BJ (cell line): Measurements from ENCODE around the gene ZNF584. TPM values are rescaled to one million over a fixed set of nuclear protein-coding genes. Genes with fewer than 3 reads are reported as not detected.

ENCODE experiments used
- CTCF ChIA-PET: fragments of 350-600 bp; formaldehyde crosslinking; extraction: SDS; loops from one replicate; lab custom pipeline; 2021; ENCODE audit warnings: antibody characterized with exemption, inconsistent platforms; lab: Yijun Ruan, JAX
- POLR2A ChIA-PET: fragments of 300-600 bp; sonication (Branson Sonifier 250); formaldehyde crosslinking; extraction: SDS; loops from one replicate; lab custom pipeline; 2021; ENCODE audit warnings: antibody characterized with exemption; lab: Charles Lee
- DNase-seq: peaks from one replicate; pipeline ENCODE4 v3.0.0-alpha.2; 2011; ENCODE audit warnings: low read depth
- H3K27me3 ChIP-seq: 2 replicates; pipeline ENCODE4 v1.6.0; 2011; ENCODE audit warnings: low read length; ENCODE audit not compliant: control insufficient read depth, insufficient read depth
- H3K36me3 ChIP-seq: 2 replicates; pipeline ENCODE4 v1.5.1; 2011; ENCODE audit warnings: low read length; ENCODE audit not compliant: control insufficient read depth, insufficient read depth
- H3K4me3 ChIP-seq: 2 replicates; pipeline ENCODE4 v1.5.1; 2011; ENCODE audit warnings: low read depth, mild to moderate bottlenecking, control low read depth, low read length
- polyA plus RNA-seq: library from polyadenylated mRNA; depleted of rRNA; stranded (reverse); fragments of >200 nt; gene quantifications from 2 replicates; pipeline ENCODE4 v1.2.3, GENCODE V29; 2011; rRNA removed
- small RNA-seq: library from RNA; depleted of rRNA; stranded (forward); fragments of <200 nt; gene quantifications from one replicate; pipeline ENCODE3, GENCODE V24; 2012; ENCODE audit warnings: low replicate concordance, low read depth; ENCODE audit not compliant: insufficient read length
- TF ChIP-seq, protein P1 (sequence below): IDR thresholded peaks from 2 replicates; pipeline ENCODE4 v1.5.1; 2011; ENCODE audit warnings: low read depth, mild to moderate bottlenecking, control low read depth, inconsistent platforms, low read length, moderate library complexity; ENCODE audit not compliant: insufficient read depth

ZNF584 gene
- polyA plus RNA-seq, 1 experiment, result 10.0 TPM

DNA sequence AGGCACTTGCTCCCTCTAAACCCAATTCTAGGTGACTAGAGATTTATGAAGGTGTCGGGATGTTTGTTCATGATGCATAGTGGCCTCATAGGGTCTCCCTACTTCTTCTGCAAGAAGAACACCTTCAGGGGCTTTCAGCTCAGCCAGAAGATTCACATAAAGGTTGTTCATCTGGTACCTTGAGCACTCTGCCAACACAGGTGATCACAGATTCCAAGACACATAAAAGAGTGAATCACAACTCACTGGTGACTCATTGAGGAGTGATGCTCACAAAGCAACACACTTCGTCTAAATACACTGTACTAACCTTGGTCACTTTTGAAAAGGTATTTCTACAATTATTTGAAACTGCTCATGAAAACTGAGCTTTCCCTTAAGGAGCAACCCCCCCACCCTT, 51.6 kb downstream of the ZNF584 start:
- H3K4me3 ChIP-seq, result no peak overlapping the region
- ChIA-PET CTCF (interaction anchor here (1.1 kb wide), 1 partner anchor 60 kb away, joined by 4 read pairs; the partner anchor contains the start of gene ZBTB45), POLR2A (no interaction called here)
- DNase-seq, result no peak
- H3K27me3 ChIP-seq, result no peaks in the 10 kb centered on the region
- TF ChIP-seq, protein P1, sequence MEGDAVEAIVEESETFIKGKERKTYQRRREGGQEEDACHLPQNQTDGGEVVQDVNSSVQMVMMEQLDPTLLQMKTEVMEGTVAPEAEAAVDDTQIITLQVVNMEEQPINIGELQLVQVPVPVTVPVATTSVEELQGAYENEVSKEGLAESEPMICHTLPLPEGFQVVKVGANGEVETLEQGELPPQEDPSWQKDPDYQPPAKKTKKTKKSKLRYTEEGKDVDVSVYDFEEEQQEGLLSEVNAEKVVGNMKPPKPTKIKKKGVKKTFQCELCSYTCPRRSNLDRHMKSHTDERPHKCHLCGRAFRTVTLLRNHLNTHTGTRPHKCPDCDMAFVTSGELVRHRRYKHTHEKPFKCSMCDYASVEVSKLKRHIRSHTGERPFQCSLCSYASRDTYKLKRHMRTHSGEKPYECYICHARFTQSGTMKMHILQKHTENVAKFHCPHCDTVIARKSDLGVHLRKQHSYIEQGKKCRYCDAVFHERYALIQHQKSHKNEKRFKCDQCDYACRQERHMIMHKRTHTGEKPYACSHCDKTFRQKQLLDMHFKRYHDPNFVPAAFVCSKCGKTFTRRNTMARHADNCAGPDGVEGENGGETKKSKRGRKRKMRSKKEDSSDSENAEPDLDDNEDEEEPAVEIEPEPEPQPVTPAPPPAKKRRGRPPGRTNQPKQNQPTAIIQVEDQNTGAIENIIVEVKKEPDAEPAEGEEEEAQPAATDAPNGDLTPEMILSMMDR, result no peak
- H3K36me3 ChIP-seq, result peaks cover 10% of the 10 kb centered on the region

- POLR2A ChIA-PET, result no interaction called here
- Histone ChIP-seq H3K4me3 (peak overlapping the region; percentile 73), H3K36me3 (peaks cover 5% of the 10 kb centered on the region), H3K27me3 (no peaks in the 10 kb centered on the region)
- CTCF ChIA-PET, result no interaction called here
- DNase-seq, result no peak
- TF ChIP-seq, protein P1, result no peak
These were observed 57.8 kb downstream of the ZNF584 start for GRCh38 chr19:58466089-58466759.

- H3K27me3 ChIP-seq, result no peaks in the 10 kb centered on the region
- TF ChIP-seq, protein P1, result no peak
- ChIA-PET POLR2A (no interaction called here), CTCF (interaction anchor here (0.6 kb wide), 1 partner anchor 134 kb away, joined by 3 read pairs; no protein-coding TSS in a partner anchor)
- H3K36me3 ChIP-seq, result peaks cover 8% of the 10 kb centered on the region
- peak; percentile 62 for DNase-seq
- H3K4me3 ChIP-seq, result peak within 1 kb of the TSS; percentile 73
These were observed 58.5 kb downstream of the ZNF584 start, which contains the start of gene ZNF324 for GRCh38 chr19:58466760-58467589. ZNF324 (plus strand) TSS chr19:58467080; CDS start chr19:58469186, 2,106 bp downstream.

Small RNA genes within 50 kb of the gene (small RNA-seq; reads per million reads assigned to genes)
- gene MIR4754, result not detected
- 11.4 reads per million, percentile 78 among the genes with 10 or more reads in this experiment for gene RNA5SP473

Other genes with a start within 250 kb of the ZNF584 start
- 13.0 and 15.2 TPM in 2 replicates for gene ZNF274, start 225.6 kb upstream of the ZNF584 start, polyA plus RNA-seq
- 28.6 and 33.4 TPM in 2 replicates for gene ZNF544, start 179.7 kb upstream of the ZNF584 start, polyA plus RNA-seq
- 2.1 and 2.5 TPM in 2 replicates for gene ZNF8, start 129.7 kb upstream of the ZNF584 start, polyA plus RNA-seq
- 34.3 and 39.4 TPM in 2 replicates for gene ERVK3-1, start 103.3 kb upstream of the ZNF584 start, polyA plus RNA-seq
- gene ZSCAN22, start 81.7 kb upstream of the ZNF584 start, polyA plus RNA-seq, result 2.1 and 2.3 TPM in 2 replicates
- 13.7 and 15.5 TPM in 2 replicates for gene A1BG, start 55.2 kb upstream of the ZNF584 start, polyA plus RNA-seq
- 0.20 TPM in 2 replicates for gene ZNF497, start 45.9 kb upstream of the ZNF584 start, polyA plus RNA-seq
- 0.47 and 0.82 TPM in 2 replicates for gene ZNF837, start 27.6 kb upstream of the ZNF584 start, polyA plus RNA-seq
- gene RPS5, start 21.4 kb upstream of the ZNF584 start, polyA plus RNA-seq, result 2,500 and 3,326 TPM in 2 replicates
- not detected in 2 replicates for gene RNF225, start 13.0 kb upstream of the ZNF584 start, polyA plus RNA-seq
- 2.7 and 3.2 TPM in 2 replicates for gene ZNF132, start 31.5 kb downstream of the ZNF584 start, polyA plus RNA-seq
- 1.6 and 2.0 TPM in 2 replicates for gene ZNF324B, start 43.0 kb downstream of the ZNF584 start, polyA plus RNA-seq
- 3.6 and 4.4 TPM in 2 replicates for gene ZNF324, start 58.4 kb downstream of the ZNF584 start, polyA plus RNA-seq
- 5.0 and 8.2 TPM in 2 replicates for gene ZNF446, start 67.7 kb downstream of the ZNF584 start, polyA plus RNA-seq
- 8.6 and 13.1 TPM in 2 replicates for gene SLC27A5, start 103.3 kb downstream of the ZNF584 start, polyA plus RNA-seq
- gene ZBTB45, start 111.2 kb downstream of the ZNF584 start, polyA plus RNA-seq, result 5.2 and 9.5 TPM in 2 replicates
- 210 and 476 TPM in 2 replicates for gene TRIM28, start 135.4 kb downstream of the ZNF584 start, polyA plus RNA-seq
- 153 and 174 TPM in 2 replicates for gene CHMP2A, start 146.5 kb downstream of the ZNF584 start, polyA plus RNA-seq
- gene UBE2M, start 150.0 kb downstream of the ZNF584 start, polyA plus RNA-seq, result 66.6 and 76.3 TPM in 2 replicates
- 8.4 and 12.5 TPM in 2 replicates for gene MZF1, start 164.7 kb downstream of the ZNF584 start, polyA plus RNA-seq